Measurements from ENCODE around the gene TMEM30A. TPM values are rescaled to one million over a fixed set of nuclear protein-coding genes. Genes with fewer than 3 reads are reported as not detected.

Gene TMEM30A
- polyA plus RNA-seq, 1 experiment: 75.0 TPM

DNA sequence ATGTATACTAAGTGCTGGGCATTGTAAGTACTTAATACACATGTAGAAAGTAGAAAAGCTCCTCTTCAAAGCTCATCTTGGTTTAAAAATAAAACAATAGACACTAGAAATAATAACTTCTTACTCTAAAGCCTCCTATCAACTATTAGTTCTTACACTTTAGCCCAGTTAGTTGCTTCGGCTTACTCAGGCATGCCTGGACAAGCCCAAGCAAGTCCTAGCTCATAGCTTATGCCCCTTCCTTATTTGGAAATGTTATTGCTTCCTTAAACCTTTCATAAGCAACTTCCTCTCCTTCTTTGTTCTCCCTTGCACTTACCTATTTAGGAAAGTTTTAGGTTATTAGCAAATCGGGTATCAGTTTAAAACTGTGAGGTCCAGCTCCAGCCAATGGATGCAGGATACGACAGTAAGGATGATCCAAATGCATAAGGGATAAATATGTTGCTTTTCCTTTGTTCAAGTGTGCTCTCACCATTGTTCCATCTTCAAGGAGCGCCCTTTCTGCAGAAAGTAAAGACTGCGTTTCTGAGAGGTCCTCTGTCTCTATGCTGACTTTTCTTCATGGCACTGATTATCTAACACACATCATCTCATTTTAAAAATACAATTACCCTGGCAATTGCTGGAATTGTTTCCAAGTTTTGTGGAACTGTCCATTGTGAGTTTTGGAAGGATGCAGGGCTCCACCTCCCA, 12.3 kb downstream of the TMEM30A start:
- Histone ChIP-seq H3K9me3 (ENCODE audit: control insufficient read depth, insufficient read depth, low read length) (no peaks in the 10 kb centered on the region), H3K4me3 (ENCODE audit: low read depth, low read length) (no peak overlapping the region), H3K27me3 (ENCODE audit: control insufficient read depth, insufficient read depth, low read length) (no peaks in the 10 kb centered on the region), H3K27ac (ENCODE audit: low read depth, low read length) (peak overlapping the region; percentile 61)
- ChIA-PET CTCF (interaction anchor here (2.4 to 3.2 kb wide), 2 partner anchors 255 to 274 kb away, joined by 7 to 20 read pairs; no protein-coding TSS in a partner anchor), POLR2A (interaction anchor here (1.1 kb wide), 1 partner anchor 12 kb away, joined by 6 read pairs; the partner anchor contains the start of gene TMEM30A)
- TF ChIP-seq CTCF (IDR thresholded peaks at IDR 0.05; ENCODE audit: low read depth, low read length): no peak
- no peak for DNase-seq (ENCODE audit: low read depth, low spot score)

DNA sequence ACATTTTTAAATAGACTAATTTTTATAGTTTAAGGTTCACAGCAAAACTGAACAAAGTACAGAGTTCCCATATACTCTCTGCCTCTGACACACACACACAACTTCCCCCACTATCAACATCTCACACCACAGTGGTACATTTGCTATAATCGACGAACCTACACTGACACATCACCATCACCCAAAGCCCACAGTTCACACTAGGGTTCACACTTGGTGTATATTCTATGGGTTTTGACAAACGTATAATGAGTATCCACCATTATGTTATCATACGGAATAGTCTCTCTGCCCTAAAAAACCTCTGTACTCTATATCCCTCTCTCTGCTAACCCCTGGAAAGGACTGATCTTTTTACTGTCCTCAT, 15.6 kb downstream of the TMEM30A start:
- CTCF ChIA-PET: interaction anchor here (2.9 to 4.5 kb wide), 3 partner anchors 12 to 278 kb away, joined by 36 to 74 read pairs (median 49); no protein-coding TSS in a partner anchor
- POLR2A ChIA-PET: no interaction called here
- H3K27me3 ChIP-seq (ENCODE audit: control insufficient read depth, insufficient read depth, low read length): no peaks in the 10 kb centered on the region

DNA sequence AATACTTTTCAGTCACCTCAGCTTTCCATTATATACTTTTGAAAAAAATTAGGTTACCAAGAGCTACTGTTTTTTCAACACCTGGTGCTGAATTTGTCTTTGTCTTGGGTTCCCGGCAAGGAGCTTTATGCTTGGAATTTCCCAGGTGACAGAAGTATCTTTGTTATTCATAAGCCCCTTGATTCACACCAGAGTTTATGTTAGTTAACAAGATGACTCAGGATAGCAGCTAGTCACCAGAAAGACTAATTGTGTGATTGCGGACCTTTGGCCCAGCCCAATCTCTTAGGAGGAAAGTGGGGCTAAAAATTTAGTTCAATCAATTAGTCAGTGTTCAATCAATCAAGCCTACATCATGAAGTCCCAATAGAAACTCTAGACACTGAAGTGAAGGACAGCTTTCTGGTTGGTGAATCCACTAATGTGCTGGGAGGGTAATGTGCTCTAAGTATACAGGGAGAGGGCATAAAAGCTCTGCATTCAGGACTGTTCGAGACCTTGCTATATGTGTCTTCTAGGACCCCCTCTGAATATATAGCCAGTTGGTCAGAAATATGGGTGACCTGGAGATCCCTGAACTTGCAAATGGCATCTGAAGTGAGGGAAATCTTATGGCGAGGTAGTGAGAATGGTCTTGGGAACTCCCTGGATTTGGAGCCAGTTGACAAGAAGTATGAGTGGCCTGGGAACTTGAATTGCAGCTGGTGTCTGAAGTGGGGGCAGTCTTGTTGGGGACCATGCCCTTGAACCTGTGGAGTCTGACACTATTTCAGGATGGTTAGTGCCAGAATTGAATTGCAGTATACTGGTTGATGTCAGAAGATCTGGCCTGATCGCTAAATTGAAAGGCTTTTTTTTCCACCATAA, 16.2 kb downstream of the TMEM30A start:
- Histone ChIP-seq H3K27ac (ENCODE audit: low read depth, low read length) (no peak overlapping the region), H3K9me3 (ENCODE audit: control insufficient read depth, insufficient read depth, low read length) (no peaks in the 10 kb centered on the region), H3K27me3 (ENCODE audit: control insufficient read depth, insufficient read depth, low read length) (no peaks in the 10 kb centered on the region), H3K4me3 (ENCODE audit: low read depth, low read length) (no peak overlapping the region)
- TF ChIP-seq CTCF (IDR thresholded peaks at IDR 0.05; ENCODE audit: low read depth, low read length): no peak
- CTCF ChIA-PET: interaction anchor here (0.7 to 4.5 kb wide), 11 partner anchors 8 to 294 kb away, joined by 3 to 74 read pairs (median 21); partner anchors contain the start of gene TMEM30A
- no peak for DNase-seq (ENCODE audit: low read depth, low spot score)
- POLR2A ChIA-PET: interaction anchor here (0.9 kb wide), 1 partner anchor 278 kb away, joined by 3 read pairs; no protein-coding TSS in a partner anchor

More for the DNA sequence above, 15.6 kb downstream of the TMEM30A start:
- no peak for TF ChIP-seq CTCF (IDR thresholded peaks at IDR 0.05; ENCODE audit: low read depth, low read length)
- DNase-seq (ENCODE audit: low read depth, low spot score): no peak
- no peak overlapping the region for H3K4me3 ChIP-seq (ENCODE audit: low read depth, low read length)
- H3K9me3 ChIP-seq (ENCODE audit: control insufficient read depth, insufficient read depth, low read length): no peaks in the 10 kb centered on the region
- no peak overlapping the region for H3K27ac ChIP-seq (ENCODE audit: low read depth, low read length)

GRCh38 chr6:75267461-75267860, 17.1 kb downstream of the TMEM30A start:
- H3K27ac ChIP-seq (ENCODE audit: low read depth, low read length): no peak overlapping the region
- ChIA-PET POLR2A (interaction anchor here (0.9 kb wide), 1 partner anchor 279 kb away, joined by 3 read pairs; no protein-coding TSS in a partner anchor), CTCF (interaction anchor here (0.6 to 4.5 kb wide), 48 partner anchors 8 to 476 kb away, joined by 3 to 74 read pairs (median 4); partner anchors contain the start of genes COX7A2 and TMEM30A)
- no peak for DNase-seq (ENCODE audit: low read depth, low spot score)
- H3K9me3 ChIP-seq (ENCODE audit: control insufficient read depth, insufficient read depth, low read length): no peaks in the 10 kb centered on the region
- H3K4me3 ChIP-seq (ENCODE audit: low read depth, low read length): no peak overlapping the region
- no peaks in the 10 kb centered on the region for H3K27me3 ChIP-seq (ENCODE audit: control insufficient read depth, insufficient read depth, low read length)
- TF ChIP-seq CTCF (IDR thresholded peaks at IDR 0.05; ENCODE audit: low read depth, low read length): no peak
